Measurements from ENCODE around the gene ATF6B. TPM values are rescaled to one million over a fixed set of nuclear protein-coding genes. Genes with fewer than 3 reads are reported as not detected.

The ATF6B gene
- total RNA-seq, 4 donors from 2014 or later = 13.3 to 26.9 (median 25.2) TPM

DNA sequence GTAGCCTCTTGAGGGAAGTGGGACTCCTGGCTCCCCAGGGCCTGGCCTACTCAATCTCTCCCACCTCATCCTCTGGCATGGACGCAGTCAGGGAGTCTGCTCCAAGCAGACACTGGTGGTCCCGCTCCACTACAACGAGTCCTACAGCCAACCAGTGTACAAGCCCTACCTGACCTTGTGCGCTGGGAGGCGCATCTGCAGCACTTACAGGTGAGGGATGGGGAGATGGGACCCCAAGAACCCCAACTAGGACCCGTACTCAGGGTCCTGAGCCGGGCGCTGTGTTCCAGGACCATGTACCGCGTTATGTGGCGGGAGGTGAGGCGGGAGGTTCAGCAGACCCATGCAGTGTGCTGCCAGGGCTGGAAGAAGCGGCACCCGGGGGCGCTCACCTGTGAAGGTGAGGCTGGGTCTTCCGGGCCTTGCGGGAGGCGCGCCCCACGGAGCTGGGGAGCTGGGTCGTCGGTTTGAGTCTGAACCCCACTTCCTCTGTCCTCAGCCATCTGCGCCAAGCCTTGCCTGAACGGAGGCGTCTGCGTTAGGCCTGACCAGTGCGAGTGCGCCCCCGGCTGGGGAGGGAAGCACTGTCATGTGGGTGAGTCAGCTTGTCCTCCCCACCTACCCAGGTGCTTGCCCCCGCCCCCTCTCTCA lies 38.5 kb upstream of the ATF6B start:
- no peak for ATAC-seq
- no peaks in the 10 kb centered on the region for H3K27me3 ChIP-seq
- TF ChIP-seq POLR2AphosphoS5 (IDR thresholded peaks at IDR 0.05) (no peak), EP300 (IDR thresholded peaks at IDR 0.05) (no peak), POLR2A (IDR thresholded peaks at IDR 0.05) (no peak)
- TF ChIP-seq, protein P1, sequence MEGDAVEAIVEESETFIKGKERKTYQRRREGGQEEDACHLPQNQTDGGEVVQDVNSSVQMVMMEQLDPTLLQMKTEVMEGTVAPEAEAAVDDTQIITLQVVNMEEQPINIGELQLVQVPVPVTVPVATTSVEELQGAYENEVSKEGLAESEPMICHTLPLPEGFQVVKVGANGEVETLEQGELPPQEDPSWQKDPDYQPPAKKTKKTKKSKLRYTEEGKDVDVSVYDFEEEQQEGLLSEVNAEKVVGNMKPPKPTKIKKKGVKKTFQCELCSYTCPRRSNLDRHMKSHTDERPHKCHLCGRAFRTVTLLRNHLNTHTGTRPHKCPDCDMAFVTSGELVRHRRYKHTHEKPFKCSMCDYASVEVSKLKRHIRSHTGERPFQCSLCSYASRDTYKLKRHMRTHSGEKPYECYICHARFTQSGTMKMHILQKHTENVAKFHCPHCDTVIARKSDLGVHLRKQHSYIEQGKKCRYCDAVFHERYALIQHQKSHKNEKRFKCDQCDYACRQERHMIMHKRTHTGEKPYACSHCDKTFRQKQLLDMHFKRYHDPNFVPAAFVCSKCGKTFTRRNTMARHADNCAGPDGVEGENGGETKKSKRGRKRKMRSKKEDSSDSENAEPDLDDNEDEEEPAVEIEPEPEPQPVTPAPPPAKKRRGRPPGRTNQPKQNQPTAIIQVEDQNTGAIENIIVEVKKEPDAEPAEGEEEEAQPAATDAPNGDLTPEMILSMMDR (IDR thresholded peaks at IDR 0.05) = peak in 1 of 4 experiments; percentile 16
- 63% methylated on average over 6 of the region's 30 CpGs; no CpG with 5 or more reads in 1 of the 2 donors for WGBS, 2 donors (ENCODE audit: low coverage in 1 of 2)
- H3K9me3 ChIP-seq = no peaks in the 10 kb centered on the region
- H3K27ac ChIP-seq = peak overlapping the region in 3 of 4 donors; percentile 22 to 74 (median 35)
- peaks cover 0 to 18% (median 0%) of the 10 kb centered on the region in 3 donors for H3K4me1 ChIP-seq
- H3K36me3 ChIP-seq = peaks cover 0 to 99% of the 10 kb centered on the region in 2 donors
- H3K4me3 ChIP-seq = no peak overlapping the region

- ATAC-seq = no peak
- Histone ChIP-seq H3K36me3 (peaks cover 0 to 97% of the 10 kb centered on the region in 2 donors), H3K27ac (peak within 1 kb of the TSS in 3 of 4 donors; percentile 60 to 74 (median 64)), H3K9me3 (no peaks in the 10 kb centered on the region), H3K27me3 (no peaks in the 10 kb centered on the region), H3K4me1 (peaks cover 0 to 18% (median 0%) of the 10 kb centered on the region in 3 donors), H3K4me3 (no peak within 1 kb of the TSS)
- TF ChIP-seq, protein P1 (IDR thresholded peaks at IDR 0.05) = no peak
- no peak for TF ChIP-seq POLR2A (IDR thresholded peaks at IDR 0.05)
- no peak for TF ChIP-seq EP300 (IDR thresholded peaks at IDR 0.05)
- TF ChIP-seq POLR2AphosphoS5 (IDR thresholded peaks at IDR 0.05) = no peak
Observed at GRCh38 chr6:32164295-32164694, 36.2 kb upstream of the ATF6B start, which contains the start of gene EGFL8. Gene EGFL8 (plus strand): TSS chr6:32164595. CDS start chr6:32166166, 1,571 bp downstream.

DNA sequence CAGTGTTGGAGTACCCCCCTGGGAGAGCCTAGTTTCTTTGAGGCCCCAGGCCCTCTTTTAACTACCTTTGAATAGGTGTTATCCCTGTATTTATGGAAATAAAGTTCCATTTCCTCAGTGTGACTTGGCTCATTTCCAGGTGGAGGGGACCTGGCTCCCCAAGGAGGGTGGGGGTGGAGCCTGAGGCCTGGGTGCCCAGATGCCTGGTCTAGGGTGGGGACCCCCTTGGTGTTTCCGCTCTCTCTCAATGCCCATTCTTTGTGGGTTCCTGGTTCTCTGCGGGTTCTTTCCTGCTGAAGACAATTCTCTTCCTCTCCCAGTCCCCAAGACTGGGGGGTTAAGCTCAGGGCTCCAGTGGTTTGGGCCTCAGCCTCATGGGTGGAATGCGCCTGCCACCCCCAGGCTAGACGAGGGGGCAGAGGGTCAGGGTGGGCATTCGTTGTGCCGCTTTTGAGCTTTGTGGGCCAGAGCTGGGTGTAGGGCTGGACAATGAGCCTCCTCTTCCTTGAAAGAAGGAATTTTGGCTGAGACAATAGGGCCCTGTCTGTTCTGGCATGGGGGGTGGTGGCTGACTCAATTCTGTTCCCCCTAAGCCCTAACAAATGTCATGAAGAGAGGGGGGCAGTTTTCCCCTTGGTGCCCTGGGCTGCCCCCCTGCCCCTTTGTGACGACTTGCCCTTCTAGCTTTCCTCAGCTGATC lies 35.7 kb upstream of the ATF6B start:
- peaks cover 0 to 96% of the 10 kb centered on the region in 2 donors for H3K36me3 ChIP-seq
- TF ChIP-seq, protein P1 (IDR thresholded peaks at IDR 0.05) = peak in 1 of 4 experiments; percentile 15
- TF ChIP-seq EP300 (IDR thresholded peaks at IDR 0.05) = no peak
- no peaks in the 10 kb centered on the region for H3K27me3 ChIP-seq
- ATAC-seq = peak; percentile 46
- WGBS, 2 donors (ENCODE audit: low coverage in 1 of 2) = no CpG with 5 or more reads among the region's 7 CpGs
- no peaks in the 10 kb centered on the region for H3K9me3 ChIP-seq
- H3K4me3 ChIP-seq = no peak overlapping the region
- H3K4me1 ChIP-seq = peaks cover 0 to 18% (median 0%) of the 10 kb centered on the region in 3 donors
- peak overlapping the region in 3 of 4 donors; percentile 60 to 74 (median 64) for H3K27ac ChIP-seq

GRCh38 chr6:32158052-32158451 lies 30.0 kb upstream of the ATF6B start:
- H3K36me3 ChIP-seq = peaks cover 0 to 72% of the 10 kb centered on the region in 2 donors

More at GRCh38 chr6:32158052-32158451, 30.0 kb upstream of the ATF6B start:
- H3K27ac ChIP-seq = no peak overlapping the region
- H3K27me3 ChIP-seq = no peaks in the 10 kb centered on the region
- H3K4me1 ChIP-seq = peaks cover 0 to 35% (median 10%) of the 10 kb centered on the region in 3 donors
- no peak overlapping the region for H3K4me3 ChIP-seq
- H3K9me3 ChIP-seq = no peaks in the 10 kb centered on the region
- ATAC-seq = no peak
- no peak for TF ChIP-seq POLR2A (IDR thresholded peaks at IDR 0.05)
- no peak for TF ChIP-seq EP300 (IDR thresholded peaks at IDR 0.05)
- TF ChIP-seq, protein P1 (IDR thresholded peaks at IDR 0.05) = no peak
- no peak for TF ChIP-seq POLR2AphosphoS5 (IDR thresholded peaks at IDR 0.05)

Measured in gastroesophageal sphincter (tissue), 4 donors.